Medulla oblongata (tissue), 1 donor: Measurements from ENCODE around the gene PLPP6.

Experiments
- DNase-seq: peaks from one replicate; pipeline ENCODE4 v3.0.0-alpha.2; 2015; ENCODE audit errors: extremely low spot score

PLPP6 gene

GRCh38 chr9:4700091-4700490 is 38.0 kb downstream of the PLPP6 start:
- DNase-seq = no peak

GRCh38 chr9:4700932-4701331 is 38.8 kb downstream of the PLPP6 start:
- no peak for DNase-seq

- no peak for DNase-seq
Observed at GRCh38 chr9:4701526-4701925, 39.4 kb downstream of the PLPP6 start.

- DNase-seq = no peak
Observed at GRCh38 chr9:4704129-4704528, 42.0 kb downstream of the PLPP6 start.

GRCh38 chr9:4706021-4706420 is 43.9 kb downstream of the PLPP6 start:
- DNase-seq = no peak

- DNase-seq = no peak
Observed at GRCh38 chr9:4706971-4707622, 45.0 kb downstream of the PLPP6 start.

- DNase-seq = no peak
Observed at GRCh38 chr9:4709380-4709779, 47.3 kb downstream of the PLPP6 start.

- no peak for DNase-seq
Observed at GRCh38 chr9:4713849-4714248, 51.8 kb downstream of the PLPP6 start.

- DNase-seq = no peak
Observed at GRCh38 chr9:4714266-4715016, 52.3 kb downstream of the PLPP6 start.
